Astrocyte (in vitro differentiated cells and primary cell): ENCODE measurements around the gene AKR1C3.

Experiments
- EZH2 ChIP-seq: IDR thresholded peaks from 2 replicates; pipeline ENCODE4 v1.6.1; 2012; ENCODE audit warnings: mild to moderate bottlenecking, low read length, inconsistent platforms; ENCODE audit not compliant: insufficient read depth
- TF ChIP-seq, protein P1 (sequence below): IDR thresholded peaks from 2 replicates; pipeline ENCODE4 v1.5.1; 2011; ENCODE audit warnings: low read depth, mild to moderate bottlenecking, inconsistent platforms, low read length, moderate library complexity; ENCODE audit not compliant: insufficient read depth

DNA sequence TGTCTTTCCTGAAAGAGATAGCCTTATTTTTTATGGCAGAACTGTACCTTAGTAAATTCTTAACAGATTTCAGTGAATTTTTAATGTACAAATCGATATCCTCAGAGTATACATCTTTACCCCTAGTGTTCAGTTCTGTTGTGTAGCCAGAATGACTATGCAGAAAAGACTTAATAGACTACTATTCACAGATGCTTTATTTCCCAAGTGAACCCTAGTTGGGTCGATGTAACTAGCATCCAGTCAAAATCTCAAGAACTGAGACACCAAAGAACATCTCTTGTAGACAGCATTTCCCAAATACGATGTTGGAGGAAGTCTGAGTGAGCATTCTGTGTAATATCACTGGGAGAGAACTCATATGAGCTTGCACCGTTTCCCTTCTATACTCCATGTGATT, 1.5 kb downstream of the AKR1C3 start:
- TF ChIP-seq, protein P1, sequence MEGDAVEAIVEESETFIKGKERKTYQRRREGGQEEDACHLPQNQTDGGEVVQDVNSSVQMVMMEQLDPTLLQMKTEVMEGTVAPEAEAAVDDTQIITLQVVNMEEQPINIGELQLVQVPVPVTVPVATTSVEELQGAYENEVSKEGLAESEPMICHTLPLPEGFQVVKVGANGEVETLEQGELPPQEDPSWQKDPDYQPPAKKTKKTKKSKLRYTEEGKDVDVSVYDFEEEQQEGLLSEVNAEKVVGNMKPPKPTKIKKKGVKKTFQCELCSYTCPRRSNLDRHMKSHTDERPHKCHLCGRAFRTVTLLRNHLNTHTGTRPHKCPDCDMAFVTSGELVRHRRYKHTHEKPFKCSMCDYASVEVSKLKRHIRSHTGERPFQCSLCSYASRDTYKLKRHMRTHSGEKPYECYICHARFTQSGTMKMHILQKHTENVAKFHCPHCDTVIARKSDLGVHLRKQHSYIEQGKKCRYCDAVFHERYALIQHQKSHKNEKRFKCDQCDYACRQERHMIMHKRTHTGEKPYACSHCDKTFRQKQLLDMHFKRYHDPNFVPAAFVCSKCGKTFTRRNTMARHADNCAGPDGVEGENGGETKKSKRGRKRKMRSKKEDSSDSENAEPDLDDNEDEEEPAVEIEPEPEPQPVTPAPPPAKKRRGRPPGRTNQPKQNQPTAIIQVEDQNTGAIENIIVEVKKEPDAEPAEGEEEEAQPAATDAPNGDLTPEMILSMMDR: no peak
- no peak for TF ChIP-seq EZH2
